Calu3 (cell line): ENCODE data around the gene MAD2L1BP. TPM values are rescaled to one million over a fixed set of nuclear protein-coding genes. Genes with fewer than 3 reads are reported as not detected.

Experiments
- BruUV-seq: library from RNA; stranded (reverse); fragments of 400-500 nt; replicated peaks from 2 replicates; lab custom pipeline; 2021; lab: Mats Ljungman, UMichigan
- CTCF ChIA-PET: fragments of 300-600 bp; sonication (Branson Sonifier 250); formaldehyde crosslinking; loops from one replicate; lab custom pipeline; 2022; ENCODE audit warnings: antibody characterized with exemption; lab: Charles Lee
- DNase-seq: peaks from one replicate; pipeline ENCODE4 v3.0.0; 2022
- H3K27ac Mint-ChIP-seq: one replicate; pipeline ENCODE4 v1.8.0; 2022; ENCODE audit warnings: mixed read lengths; ENCODE audit not compliant: unreplicated experiment
- H3K27me3 Mint-ChIP-seq: one replicate; pipeline ENCODE4 v1.8.0; 2022; ENCODE audit warnings: mixed read lengths; ENCODE audit not compliant: unreplicated experiment
- H3K36me3 Mint-ChIP-seq: one replicate; pipeline ENCODE4 v1.8.0; 2022; ENCODE audit warnings: mild to moderate bottlenecking, moderate library complexity, mixed read lengths; ENCODE audit not compliant: insufficient read depth, unreplicated experiment
- H3K4me1 Mint-ChIP-seq: one replicate; pipeline ENCODE4 v1.8.0; 2022; ENCODE audit warnings: mild to moderate bottlenecking, low read depth, mixed read lengths; ENCODE audit not compliant: unreplicated experiment
- H3K4me3 Mint-ChIP-seq: one replicate; pipeline ENCODE4 v1.8.0; 2022; ENCODE audit warnings: mild to moderate bottlenecking, low read depth, moderate library complexity, mixed read lengths; ENCODE audit not compliant: unreplicated experiment
- H3K9me3 Mint-ChIP-seq: one replicate; pipeline ENCODE4 v1.8.0; 2022; ENCODE audit warnings: low read depth, mixed read lengths; ENCODE audit not compliant: unreplicated experiment
- intact Hi-C: fragments of 100-400 bp; cut with micrococcal nuclease; formaldehyde crosslinking; loops from one replicate; pipeline ENCODE4 v1.10.0; 2022; ENCODE audit not compliant: unreplicated experiment
- total RNA-seq: library from RNA; stranded (reverse); gene quantifications from 2 replicates; pipeline ENCODE4 v1.2.3, GENCODE V29; 2022
- TF ChIP-seq, protein P1 (sequence below): fragments of 200-600 bp; IDR thresholded peaks from one replicate; pipeline ENCODE4 v1.8.0; 2022; ENCODE audit warnings: antibody characterized with exemption; ENCODE audit not compliant: unreplicated experiment

MAD2L1BP gene
- total RNA-seq, 1 experiment from 2014 or later: 48.2 TPM

DNA sequence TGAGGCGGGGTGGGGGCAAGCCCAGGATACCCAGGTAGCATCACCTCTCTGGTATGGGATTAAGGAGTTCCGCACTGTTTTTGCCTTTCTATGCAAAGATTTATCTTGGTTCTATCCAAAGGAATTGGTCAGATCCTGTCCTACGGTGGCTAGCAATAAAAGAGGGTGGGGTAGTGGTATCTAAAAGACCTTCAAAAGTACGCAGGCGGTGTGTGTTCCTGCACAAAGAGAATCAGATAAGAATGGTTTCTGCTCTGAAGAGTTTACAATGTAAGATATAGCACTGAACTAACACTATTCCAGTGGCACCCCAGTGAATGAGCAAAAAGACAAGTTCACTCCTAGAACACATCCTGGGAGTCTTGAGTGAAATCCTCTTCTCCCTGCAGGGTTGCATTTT is 45.7 kb downstream of the MAD2L1BP start:
- H3K27ac Mint-ChIP-seq: no peak overlapping the region
- no peak for DNase-seq
- CTCF ChIA-PET: interaction anchor here (1.3 kb wide), 1 partner anchor 18 kb away, joined by 4 read pairs; no protein-coding TSS in a partner anchor

DNA sequence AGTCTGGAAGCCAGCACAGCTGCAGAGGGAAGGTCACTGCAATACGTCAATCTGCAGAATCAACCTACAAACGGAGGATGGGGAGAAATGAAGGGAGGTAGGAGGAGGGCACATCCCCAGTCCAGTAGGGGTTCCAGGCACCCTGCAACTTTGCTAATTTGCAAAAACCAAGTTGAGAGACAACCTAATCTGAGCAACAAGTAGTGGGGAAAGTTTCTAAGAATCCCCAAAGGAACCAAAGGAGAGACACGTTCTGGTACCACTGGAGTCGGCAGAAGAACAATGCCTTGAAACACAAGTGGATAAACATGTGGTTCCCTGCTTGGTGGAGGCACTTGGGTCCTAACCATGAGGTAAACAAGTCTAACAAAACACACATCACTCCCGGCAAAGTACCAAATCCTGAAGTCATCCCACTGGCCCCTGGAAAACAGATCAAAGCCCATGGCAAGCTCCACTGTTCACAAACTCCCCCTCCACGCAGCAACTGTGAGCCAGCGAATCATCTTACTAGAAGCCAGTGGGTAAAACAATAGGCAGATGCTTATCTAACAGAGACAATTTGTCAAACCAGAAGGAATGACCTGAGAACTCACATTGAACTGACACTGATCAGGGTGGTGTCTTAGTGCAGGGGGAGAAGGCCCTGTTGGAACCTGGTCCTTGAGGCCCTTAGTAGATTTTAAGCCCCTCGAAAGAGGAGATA is 47.2 kb downstream of the MAD2L1BP start:
- Mint-ChIP-seq H3K36me3 (peaks cover 33% of the 10 kb centered on the region), H3K27me3 (no peaks in the 10 kb centered on the region), H3K27ac (no peak overlapping the region), H3K9me3 (no peaks in the 10 kb centered on the region), H3K4me1 (peaks cover 42% of the 10 kb centered on the region), H3K4me3 (no peak overlapping the region)
- intact Hi-C loops: no loop called here
- no TSS peak for BruUV-seq
- TF ChIP-seq, protein P1, sequence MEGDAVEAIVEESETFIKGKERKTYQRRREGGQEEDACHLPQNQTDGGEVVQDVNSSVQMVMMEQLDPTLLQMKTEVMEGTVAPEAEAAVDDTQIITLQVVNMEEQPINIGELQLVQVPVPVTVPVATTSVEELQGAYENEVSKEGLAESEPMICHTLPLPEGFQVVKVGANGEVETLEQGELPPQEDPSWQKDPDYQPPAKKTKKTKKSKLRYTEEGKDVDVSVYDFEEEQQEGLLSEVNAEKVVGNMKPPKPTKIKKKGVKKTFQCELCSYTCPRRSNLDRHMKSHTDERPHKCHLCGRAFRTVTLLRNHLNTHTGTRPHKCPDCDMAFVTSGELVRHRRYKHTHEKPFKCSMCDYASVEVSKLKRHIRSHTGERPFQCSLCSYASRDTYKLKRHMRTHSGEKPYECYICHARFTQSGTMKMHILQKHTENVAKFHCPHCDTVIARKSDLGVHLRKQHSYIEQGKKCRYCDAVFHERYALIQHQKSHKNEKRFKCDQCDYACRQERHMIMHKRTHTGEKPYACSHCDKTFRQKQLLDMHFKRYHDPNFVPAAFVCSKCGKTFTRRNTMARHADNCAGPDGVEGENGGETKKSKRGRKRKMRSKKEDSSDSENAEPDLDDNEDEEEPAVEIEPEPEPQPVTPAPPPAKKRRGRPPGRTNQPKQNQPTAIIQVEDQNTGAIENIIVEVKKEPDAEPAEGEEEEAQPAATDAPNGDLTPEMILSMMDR: no peak
- CTCF ChIA-PET: interaction anchor here (1.3 kb wide), 1 partner anchor 16 kb away, joined by 4 read pairs; no protein-coding TSS in a partner anchor
- no peak for DNase-seq

More for the DNA sequence above, 45.7 kb downstream of the MAD2L1BP start:
- H3K4me3 Mint-ChIP-seq: no peak overlapping the region
- BruUV-seq: no TSS peak
- H3K9me3 Mint-ChIP-seq: no peaks in the 10 kb centered on the region
- H3K36me3 Mint-ChIP-seq: peaks cover 32% of the 10 kb centered on the region
- H3K4me1 Mint-ChIP-seq: peaks cover 31% of the 10 kb centered on the region
- intact Hi-C loops: no loop called here
- no peaks in the 10 kb centered on the region for H3K27me3 Mint-ChIP-seq
- TF ChIP-seq, protein P1: no peak

DNA sequence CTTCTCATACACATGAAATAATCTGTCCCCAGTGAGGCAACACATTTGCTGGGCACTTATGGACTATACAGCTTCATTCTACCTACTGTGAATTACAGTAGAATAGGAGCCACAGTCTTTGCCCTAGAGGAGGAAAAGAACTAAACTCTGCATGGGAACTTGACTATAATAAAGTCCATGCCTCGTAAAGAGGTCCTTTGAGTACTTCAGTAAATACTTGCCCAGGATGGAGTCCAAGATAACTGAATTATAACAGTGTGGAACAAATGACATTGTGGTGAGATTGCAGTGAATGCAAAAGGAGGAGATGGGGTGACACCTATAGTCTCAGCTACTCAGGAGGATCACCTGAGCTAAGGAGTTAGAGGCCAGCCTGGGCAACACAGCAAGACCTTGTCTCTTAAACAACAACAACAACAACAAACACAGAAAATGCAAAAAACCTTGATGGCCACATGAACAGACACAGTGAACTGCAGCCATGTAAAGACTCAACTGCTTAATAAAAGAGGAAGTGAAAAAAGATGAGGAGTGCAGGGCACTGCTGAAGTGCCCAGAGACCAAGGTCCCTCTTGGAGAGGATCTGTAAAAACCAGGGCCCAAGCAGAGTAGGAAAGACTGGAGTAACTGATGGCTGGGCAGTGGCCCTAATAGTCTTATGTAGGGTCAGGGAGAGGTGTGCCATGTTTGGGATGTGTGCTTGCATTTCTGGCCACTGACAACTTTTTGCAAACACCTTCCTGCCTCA is 48.2 kb downstream of the MAD2L1BP start:
- Mint-ChIP-seq H3K27ac (no peak overlapping the region), H3K9me3 (no peaks in the 10 kb centered on the region), H3K4me1 (peaks cover 49% of the 10 kb centered on the region), H3K36me3 (peaks cover 33% of the 10 kb centered on the region), H3K27me3 (no peaks in the 10 kb centered on the region), H3K4me3 (no peak overlapping the region)
- CTCF ChIA-PET: no interaction called here
- TF ChIP-seq, protein P1: no peak
- intact Hi-C loops: no loop called here
- no TSS peak for BruUV-seq
- no peak for DNase-seq

DNA sequence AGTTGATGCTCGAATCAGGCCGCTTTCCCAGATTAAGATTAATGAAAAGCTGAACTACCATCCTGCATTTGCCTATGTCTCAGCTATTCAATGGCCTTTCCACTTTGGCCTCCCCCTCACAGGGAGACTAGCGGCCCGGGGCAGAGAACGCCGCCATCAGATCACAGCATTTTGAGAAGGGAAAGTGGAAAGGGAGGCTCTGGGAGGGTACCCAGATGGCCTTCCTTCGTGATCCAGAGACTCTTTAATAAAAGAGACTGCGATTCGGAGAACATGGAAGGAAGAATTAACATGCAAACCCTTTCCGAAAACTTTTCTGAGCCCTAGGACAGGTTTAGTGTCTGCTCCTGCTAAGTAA is 51.4 kb downstream of the MAD2L1BP start:
- Mint-ChIP-seq H3K9me3 (no peaks in the 10 kb centered on the region), H3K4me3 (peak overlapping the region; percentile 97), H3K27ac (peak overlapping the region; percentile 93), H3K27me3 (no peaks in the 10 kb centered on the region), H3K36me3 (peaks cover 24% of the 10 kb centered on the region), H3K4me1 (peaks cover 49% of the 10 kb centered on the region)
- CTCF ChIA-PET: interaction anchor here (0.6 to 2.1 kb wide), 5 partner anchors 12 to 84 kb away, joined by 3 to 10 read pairs (median 4); partner anchors contain the start of gene VEGFA
- TF ChIP-seq, protein P1: no peak
- BruUV-seq: TSS peak; percentile 61
- DNase-seq: no peak
- intact Hi-C loops: no loop called here
